ENCODE measurements around the gene ETV5.

ETV5 gene

DNA sequence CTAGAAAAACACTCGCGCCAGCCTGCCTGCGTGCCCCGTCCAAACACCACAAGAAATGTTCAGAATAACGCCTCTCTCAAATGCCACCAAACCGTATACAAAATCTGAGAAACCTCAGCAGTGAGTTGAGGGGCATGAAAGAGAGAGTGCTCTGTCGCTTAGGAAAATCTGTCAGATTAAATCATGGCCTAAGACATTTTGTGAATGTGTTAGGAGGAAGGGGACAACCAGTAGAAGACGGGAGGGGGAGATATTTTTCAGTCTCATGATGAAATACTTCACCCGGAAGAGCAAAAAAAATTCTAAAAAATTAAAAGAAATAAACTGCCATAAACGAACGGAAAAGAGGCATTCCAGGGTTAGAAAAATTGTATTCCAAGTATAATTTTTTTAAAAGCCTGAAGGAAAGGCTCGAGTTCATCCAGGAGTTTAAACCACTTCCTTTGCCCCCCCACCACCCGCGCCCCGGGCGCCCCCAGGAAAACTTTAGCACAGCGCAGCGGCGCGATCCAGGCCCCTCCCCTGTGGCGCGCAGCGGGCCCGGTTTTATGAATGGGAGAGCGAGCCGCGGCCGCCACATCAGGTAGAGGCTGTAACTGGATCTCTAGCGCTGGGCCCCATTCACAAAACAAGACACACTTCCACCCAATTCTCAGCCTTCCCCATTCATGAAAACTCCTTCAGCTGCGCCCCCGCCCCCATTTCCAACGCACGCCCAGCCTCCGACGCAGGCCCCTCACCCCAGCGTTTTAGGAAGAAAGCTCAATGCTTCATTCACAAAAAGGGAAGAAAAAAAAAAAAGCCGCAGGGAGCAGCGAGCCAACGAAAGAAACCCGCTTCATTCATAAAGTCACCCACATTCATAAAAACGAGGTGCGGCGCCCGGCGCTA lies 1.4 kb downstream of the ETV5 start:
- peak overlapping the region; percentile 64 for H4K8ac ChIP-seq (ENCODE audit: low read length)

GRCh38 chr3:186105543-186105942 lies 3.3 kb downstream of the ETV5 start:
- no peak overlapping the region for H3K4me3 ChIP-seq (ENCODE audit: insufficient read depth in 1 of 2, low read depth in 1 of 2, low read length in 2 of 2)
- H2BK15ac ChIP-seq (ENCODE audit: low read depth, poor library complexity, severe bottlenecking), result no peak overlapping the region
- 29% methylated on average over 5 of the region's 6 CpGs for WGBS
- peak overlapping the region; percentile 91 for H3K9ac ChIP-seq (ENCODE audit: low read length)
- H2BK5ac ChIP-seq (ENCODE audit: low read depth, low read length, poor library complexity, severe bottlenecking), result no peak overlapping the region
- no peak overlapping the region for H3K14ac ChIP-seq (ENCODE audit: low read length in 2 of 2)
- H2AK5ac ChIP-seq (ENCODE audit: low read length, severe bottlenecking), result no peak overlapping the region
- DNase-seq, result no peak
- peaks cover 4% of the 10 kb centered on the region for H3K4me1 ChIP-seq (ENCODE audit: control insufficient read depth, insufficient read depth, low read depth, low read length)
- no peak overlapping the region for H2BK120ac ChIP-seq (ENCODE audit: low read depth, low read length)
- no peaks in the 10 kb centered on the region for H3K27me3 ChIP-seq (ENCODE audit: control insufficient read depth in 1 of 2, insufficient read depth in 1 of 2, low read length in 2 of 2)
- no peak overlapping the region for H2AFZ ChIP-seq (ENCODE audit: low read depth, low read length)
- H3K18ac ChIP-seq (ENCODE audit: low read depth in 1 of 2, low read length in 2 of 2), result no peak overlapping the region
- peak overlapping the region; percentile 38 for H3K4me2 ChIP-seq (ENCODE audit: low read length, poor library complexity, severe bottlenecking)
- no peak overlapping the region for H3K27ac ChIP-seq (ENCODE audit: low read length, poor library complexity, severe bottlenecking)
- no peak overlapping the region for H4K91ac ChIP-seq (ENCODE audit: low read length)
- no peaks in the 10 kb centered on the region for H3K9me3 ChIP-seq (ENCODE audit: control insufficient read depth, low read length)
- no peak overlapping the region for H4K8ac ChIP-seq (ENCODE audit: low read length)
- H3K79me1 ChIP-seq (replicated peaks; ENCODE audit: low read length, poor library complexity, severe bottlenecking), result peaks cover 6% of the 10 kb centered on the region
- no peak overlapping the region for H3K23ac ChIP-seq (ENCODE audit: low read length in 2 of 2)
- H3K4ac ChIP-seq (ENCODE audit: low read depth in 1 of 2, low read length in 2 of 2), result no peak overlapping the region
- H3K36me3 ChIP-seq (ENCODE audit: control insufficient read depth in 1 of 2, insufficient read depth in 2 of 2, low read depth in 1 of 2, low read length in 2 of 2), result peaks cover 0 to 27% of the 10 kb centered on the region in 2 experiments
- H2BK12ac ChIP-seq (ENCODE audit: low read length in 2 of 2), result no peak overlapping the region

More for the DNA sequence above, 1.4 kb downstream of the ETV5 start:
- Histone ChIP-seq H2BK120ac (ENCODE audit: low read depth, low read length) (no peak overlapping the region), H3K27me3 (ENCODE audit: control insufficient read depth in 1 of 2, insufficient read depth in 1 of 2, low read length in 2 of 2) (no peaks in the 10 kb centered on the region), H3K14ac (ENCODE audit: low read length in 2 of 2) (no peak overlapping the region), H4K91ac (ENCODE audit: low read length) (no peak overlapping the region), H3K4ac (ENCODE audit: low read depth in 1 of 2, low read length in 2 of 2) (no peak overlapping the region), H3K18ac (ENCODE audit: low read depth in 1 of 2, low read length in 2 of 2) (peak overlapping the region; percentile 37 to 89), H2AFZ (ENCODE audit: low read depth, low read length) (no peak overlapping the region), H2AK5ac (ENCODE audit: low read length, severe bottlenecking) (no peak overlapping the region), H3K27ac (ENCODE audit: low read length, poor library complexity, severe bottlenecking) (peak overlapping the region; percentile 80), H3K9ac (ENCODE audit: low read length) (peak overlapping the region; percentile 91), H2BK15ac (ENCODE audit: low read depth, poor library complexity, severe bottlenecking) (no peak overlapping the region), H3K23ac (ENCODE audit: low read length in 2 of 2) (peak overlapping the region in 1 of 2 experiments; percentile 91), H2BK5ac (ENCODE audit: low read depth, low read length, poor library complexity, severe bottlenecking) (peak overlapping the region; percentile 54), H2BK12ac (ENCODE audit: low read length in 2 of 2) (no peak overlapping the region), H3K4me2 (ENCODE audit: low read length, poor library complexity, severe bottlenecking) (peak overlapping the region; percentile 91), H3K9me3 (ENCODE audit: control insufficient read depth, low read length) (no peaks in the 10 kb centered on the region), H3K36me3 (ENCODE audit: control insufficient read depth in 1 of 2, insufficient read depth in 2 of 2, low read depth in 1 of 2, low read length in 2 of 2) (peaks cover 0 to 13% of the 10 kb centered on the region in 2 experiments), H3K79me1 (replicated peaks; ENCODE audit: low read length, poor library complexity, severe bottlenecking) (no peaks in the 10 kb centered on the region), H3K4me3 (ENCODE audit: insufficient read depth in 1 of 2, low read depth in 1 of 2, low read length in 2 of 2) (peak overlapping the region; percentile 85 to 93), H3K4me1 (ENCODE audit: control insufficient read depth, insufficient read depth, low read depth, low read length) (peaks cover 8% of the 10 kb centered on the region)
- peak; percentile 77 for DNase-seq
- WGBS, result under 1% methylated on average over 37 of the region's 45 CpGs

DNA sequence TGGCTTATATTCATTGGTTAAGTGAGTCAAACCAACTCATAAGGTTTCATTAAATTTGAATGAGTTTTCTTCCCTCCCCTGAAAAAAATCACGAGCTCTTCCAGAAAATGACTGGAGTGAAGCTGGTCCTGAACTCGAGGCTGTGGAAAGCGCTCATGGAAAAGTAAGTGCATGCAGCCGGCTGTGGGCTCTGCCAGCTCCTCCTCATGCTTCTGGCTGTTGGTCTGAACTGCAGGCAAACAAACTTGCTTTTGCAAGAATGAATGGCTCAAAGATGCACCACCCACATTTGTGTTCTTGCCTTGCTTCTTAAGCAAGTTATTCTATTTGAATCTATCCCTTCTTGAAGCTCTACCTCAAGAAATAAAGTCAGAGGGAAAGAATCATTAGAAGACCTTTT lies 6.2 kb downstream of the ETV5 start:
- peak; percentile 42 for DNase-seq
- Histone ChIP-seq H3K9ac (ENCODE audit: low read length) (peak overlapping the region; percentile 33), H3K4me2 (ENCODE audit: low read length, poor library complexity, severe bottlenecking) (no peak overlapping the region), H2BK12ac (ENCODE audit: low read length in 2 of 2) (no peak overlapping the region), H3K9me3 (ENCODE audit: control insufficient read depth, low read length) (no peaks in the 10 kb centered on the region), H3K18ac (ENCODE audit: low read depth in 1 of 2, low read length in 2 of 2) (no peak overlapping the region), H2AK5ac (ENCODE audit: low read length, severe bottlenecking) (no peak overlapping the region), H3K79me1 (replicated peaks; ENCODE audit: low read length, poor library complexity, severe bottlenecking) (peaks cover 6% of the 10 kb centered on the region), H2BK15ac (ENCODE audit: low read depth, poor library complexity, severe bottlenecking) (no peak overlapping the region), H3K27ac (ENCODE audit: low read length, poor library complexity, severe bottlenecking) (no peak overlapping the region), H2AFZ (ENCODE audit: low read depth, low read length) (no peak overlapping the region), H2BK120ac (ENCODE audit: low read depth, low read length) (no peak overlapping the region), H3K4me1 (ENCODE audit: control insufficient read depth, insufficient read depth, low read depth, low read length) (peaks cover 7% of the 10 kb centered on the region), H3K14ac (ENCODE audit: low read length in 2 of 2) (no peak overlapping the region), H2BK5ac (ENCODE audit: low read depth, low read length, poor library complexity, severe bottlenecking) (no peak overlapping the region), H3K23ac (ENCODE audit: low read length in 2 of 2) (no peak overlapping the region), H3K36me3 (ENCODE audit: control insufficient read depth in 1 of 2, insufficient read depth in 2 of 2, low read depth in 1 of 2, low read length in 2 of 2) (peaks cover 0 to 43% of the 10 kb centered on the region in 2 experiments), H3K4ac (ENCODE audit: low read depth in 1 of 2, low read length in 2 of 2) (no peak overlapping the region), H3K4me3 (ENCODE audit: insufficient read depth in 1 of 2, low read depth in 1 of 2, low read length in 2 of 2) (no peak overlapping the region), H4K8ac (ENCODE audit: low read length) (no peak overlapping the region), H4K91ac (ENCODE audit: low read length) (no peak overlapping the region), H3K27me3 (ENCODE audit: control insufficient read depth in 1 of 2, insufficient read depth in 1 of 2, low read length in 2 of 2) (no peaks in the 10 kb centered on the region)
- 78% methylated on average over 4 of the region's 4 CpGs for WGBS

GRCh38 chr3:186100398-186100797 lies 8.5 kb downstream of the ETV5 start:
- Histone ChIP-seq H3K4me2 (ENCODE audit: low read length, poor library complexity, severe bottlenecking) (no peak overlapping the region), H3K14ac (ENCODE audit: low read length in 2 of 2) (no peak overlapping the region), H3K4ac (ENCODE audit: low read depth in 1 of 2, low read length in 2 of 2) (no peak overlapping the region), H3K27ac (ENCODE audit: low read length, poor library complexity, severe bottlenecking) (no peak overlapping the region), H3K79me1 (replicated peaks; ENCODE audit: low read length, poor library complexity, severe bottlenecking) (peaks cover 13% of the 10 kb centered on the region), H3K23ac (ENCODE audit: low read length in 2 of 2) (no peak overlapping the region), H3K9ac (ENCODE audit: low read length) (no peak overlapping the region), H4K8ac (ENCODE audit: low read length) (no peak overlapping the region), H3K27me3 (ENCODE audit: control insufficient read depth in 1 of 2, insufficient read depth in 1 of 2, low read length in 2 of 2) (no peaks in the 10 kb centered on the region), H3K9me3 (ENCODE audit: control insufficient read depth, low read length) (no peaks in the 10 kb centered on the region), H3K36me3 (ENCODE audit: control insufficient read depth in 1 of 2, insufficient read depth in 2 of 2, low read depth in 1 of 2, low read length in 2 of 2) (peaks cover 3 to 54% of the 10 kb centered on the region in 2 experiments), H3K4me1 (ENCODE audit: control insufficient read depth, insufficient read depth, low read depth, low read length) (peaks cover 17% of the 10 kb centered on the region), H2AK5ac (ENCODE audit: low read length, severe bottlenecking) (no peak overlapping the region), H2BK120ac (ENCODE audit: low read depth, low read length) (no peak overlapping the region), H4K91ac (ENCODE audit: low read length) (no peak overlapping the region), H2BK15ac (ENCODE audit: low read depth, poor library complexity, severe bottlenecking) (no peak overlapping the region), H2BK5ac (ENCODE audit: low read depth, low read length, poor library complexity, severe bottlenecking) (no peak overlapping the region), H3K18ac (ENCODE audit: low read depth in 1 of 2, low read length in 2 of 2) (no peak overlapping the region), H2AFZ (ENCODE audit: low read depth, low read length) (no peak overlapping the region), H2BK12ac (ENCODE audit: low read length in 2 of 2) (no peak overlapping the region), H3K4me3 (ENCODE audit: insufficient read depth in 1 of 2, low read depth in 1 of 2, low read length in 2 of 2) (no peak overlapping the region)
- DNase-seq, result no peak
- WGBS, result 100% methylated on average over 1 of the region's 3 CpGs
